Tibial artery (tissue), 4 donors: ENCODE results near the gene ARAP1.

ENCODE experiments used
- DNase-seq, 2 donors: peaks; one replicate each; pipeline ENCODE4 v3.0.0-alpha.2; 2019
- H3K27ac ChIP-seq, 2 donors: fragments of 200-600 bp; sonication (generic) in 1 of 2; 1 replicate in 1 of 2; 2 replicates in 1 of 2; pipeline ENCODE4 v1.5.1; 2018 to 2019; ENCODE audit warnings: mild to moderate bottlenecking in 1 of 2
- H3K27me3 ChIP-seq, 2 donors: fragments of 200-600 bp; sonication (generic) in 1 of 2; one replicate each; pipeline versions ENCODE4 v1.5.1 to v1.6.0; 2016 to 2019
- H3K36me3 ChIP-seq, 3 donors: fragments of 200-600 bp; sonication (generic) in 2 of 3; one replicate each; pipeline ENCODE4 v1.5.1; 2016 to 2019; ENCODE audit warnings: mild to moderate bottlenecking in 2 of 3
- H3K4me1 ChIP-seq, 4 donors: fragments of 200-600 bp; sonication (generic) in 2 of 4; 1 replicate in 3 of 4; 2 replicates in 1 of 4; pipeline ENCODE4 v1.5.1; 2016 to 2019
- H3K4me3 ChIP-seq, 2 donors: fragments of 200-600 bp; sonication (generic) in 1 of 2; 1 replicate in 1 of 2; 2 replicates in 1 of 2; pipeline ENCODE4 v1.5.1; 2018 to 2019; ENCODE audit warnings: mild to moderate bottlenecking in 2 of 2
- H3K9me3 ChIP-seq, 3 donors: fragments of 200-600 bp; sonication (generic) in 1 of 3; one replicate each; pipeline ENCODE4 v1.5.1; 2016 to 2019
- intact Hi-C: fragments of 100-400 bp; cut with DNase I; formaldehyde crosslinking; loops from one replicate; pipeline ENCODE4 v1.15.0; 2023; ENCODE audit warnings: low total_unique reads
- TF ChIP-seq, protein P1 (sequence below), 2 experiments: fragments of 200-600 bp in 1 of 2; fragments of 450-650 bp in 1 of 2; IDR thresholded peaks; one replicate each; pipeline ENCODE4 v1.5.1; 2017 to 2019; ENCODE audit warnings: antibody characterized with exemption in 2 of 2, mild to moderate bottlenecking in 1 of 2, moderate library complexity in 1 of 2

The ARAP1 gene

DNA sequence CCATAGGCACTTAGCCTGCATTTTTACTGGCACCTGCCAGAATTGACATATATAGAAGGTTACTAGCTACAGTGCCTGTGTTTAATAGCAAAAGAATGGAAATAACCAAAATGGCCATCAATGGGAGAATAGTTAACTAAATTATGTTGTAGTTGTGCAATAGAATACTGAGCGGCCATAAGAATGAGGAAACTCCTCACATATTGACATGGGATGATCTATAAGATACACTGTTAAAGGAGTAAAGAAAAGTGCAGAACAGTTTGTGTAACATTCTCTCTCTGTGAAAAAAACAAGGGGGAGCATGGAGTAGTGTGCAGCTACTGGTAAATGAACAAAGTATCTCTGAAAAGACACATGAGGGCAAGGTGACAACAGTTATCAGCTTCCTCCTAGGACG is 21.5 kb downstream of the ARAP1 start:
- TF ChIP-seq, protein P1, sequence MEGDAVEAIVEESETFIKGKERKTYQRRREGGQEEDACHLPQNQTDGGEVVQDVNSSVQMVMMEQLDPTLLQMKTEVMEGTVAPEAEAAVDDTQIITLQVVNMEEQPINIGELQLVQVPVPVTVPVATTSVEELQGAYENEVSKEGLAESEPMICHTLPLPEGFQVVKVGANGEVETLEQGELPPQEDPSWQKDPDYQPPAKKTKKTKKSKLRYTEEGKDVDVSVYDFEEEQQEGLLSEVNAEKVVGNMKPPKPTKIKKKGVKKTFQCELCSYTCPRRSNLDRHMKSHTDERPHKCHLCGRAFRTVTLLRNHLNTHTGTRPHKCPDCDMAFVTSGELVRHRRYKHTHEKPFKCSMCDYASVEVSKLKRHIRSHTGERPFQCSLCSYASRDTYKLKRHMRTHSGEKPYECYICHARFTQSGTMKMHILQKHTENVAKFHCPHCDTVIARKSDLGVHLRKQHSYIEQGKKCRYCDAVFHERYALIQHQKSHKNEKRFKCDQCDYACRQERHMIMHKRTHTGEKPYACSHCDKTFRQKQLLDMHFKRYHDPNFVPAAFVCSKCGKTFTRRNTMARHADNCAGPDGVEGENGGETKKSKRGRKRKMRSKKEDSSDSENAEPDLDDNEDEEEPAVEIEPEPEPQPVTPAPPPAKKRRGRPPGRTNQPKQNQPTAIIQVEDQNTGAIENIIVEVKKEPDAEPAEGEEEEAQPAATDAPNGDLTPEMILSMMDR (IDR thresholded peaks at IDR 0.05) = no peak
- H3K4me3 ChIP-seq = no peak overlapping the region
- H3K27me3 ChIP-seq = no peaks in the 10 kb centered on the region
- peaks cover 0 to 9% (median 0%) of the 10 kb centered on the region in 3 donors for H3K36me3 ChIP-seq
- no peaks in the 10 kb centered on the region for H3K9me3 ChIP-seq
- no peak for DNase-seq
- intact Hi-C loops = no loop called here
- no peaks in the 10 kb centered on the region for H3K4me1 ChIP-seq
- H3K27ac ChIP-seq = no peak overlapping the region

DNA sequence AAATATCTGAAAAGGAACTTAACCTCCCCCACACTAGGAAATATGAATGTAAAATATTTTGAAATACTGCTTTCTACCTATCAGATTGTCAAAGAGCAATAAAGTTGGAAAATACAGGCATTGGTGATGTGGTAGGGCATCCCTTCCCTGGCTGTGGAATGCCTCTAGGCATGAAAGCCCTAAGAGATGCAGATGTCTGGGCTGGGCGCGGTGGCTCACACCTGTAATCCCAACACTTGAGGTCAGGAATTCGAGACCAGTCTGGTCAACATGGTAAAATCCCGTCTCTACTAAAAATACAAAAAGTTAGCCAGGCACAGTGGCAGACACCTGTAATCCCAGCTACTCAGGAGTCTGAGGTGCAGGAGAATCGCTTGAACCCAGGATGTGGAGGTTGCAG is 22.0 kb downstream of the ARAP1 start:
- Histone ChIP-seq H3K27me3 (no peaks in the 10 kb centered on the region), H3K4me3 (no peak overlapping the region), H3K36me3 (peaks cover 0 to 9% (median 0%) of the 10 kb centered on the region in 3 donors), H3K27ac (no peak overlapping the region), H3K4me1 (peaks cover 0 to 3% (median 0%) of the 10 kb centered on the region in 4 donors), H3K9me3 (no peaks in the 10 kb centered on the region)
- no peak for DNase-seq
- TF ChIP-seq, protein P1 (IDR thresholded peaks at IDR 0.05) = no peak
- intact Hi-C loops = no loop called here

DNA sequence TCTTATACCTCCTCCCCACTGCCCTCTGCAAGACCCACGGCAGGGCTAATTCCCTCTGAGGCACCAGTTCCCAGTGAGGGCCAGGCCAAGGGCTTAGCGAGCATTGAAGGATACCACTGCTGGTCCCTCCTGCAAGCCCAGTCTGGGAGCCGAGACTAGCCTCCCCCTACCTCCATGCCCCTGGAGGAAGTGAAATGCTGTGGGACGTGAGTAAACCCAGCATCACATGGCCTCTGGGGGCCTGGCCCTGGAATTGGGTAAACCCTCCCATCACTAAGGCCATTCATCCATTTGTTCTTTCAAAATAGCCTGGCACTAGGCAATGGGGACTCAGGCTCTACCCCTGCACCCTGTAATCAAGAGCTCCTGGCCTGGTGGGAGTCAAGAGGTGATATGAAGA is 24.7 kb downstream of the ARAP1 start:
- peaks cover 0 to 9% (median 0%) of the 10 kb centered on the region in 3 donors for H3K36me3 ChIP-seq
- no peak overlapping the region for H3K27ac ChIP-seq
- TF ChIP-seq, protein P1 (IDR thresholded peaks at IDR 0.05) = no peak
- H3K9me3 ChIP-seq = no peaks in the 10 kb centered on the region
- H3K27me3 ChIP-seq = no peaks in the 10 kb centered on the region
- intact Hi-C loops = loop anchor here (5.0 kb wide), 1 partner anchor 450 kb away; no protein-coding TSS in a partner anchor
- peaks cover 0 to 16% (median 6%) of the 10 kb centered on the region in 4 donors for H3K4me1 ChIP-seq
- DNase-seq = no peak
- H3K4me3 ChIP-seq = no peak overlapping the region

DNA sequence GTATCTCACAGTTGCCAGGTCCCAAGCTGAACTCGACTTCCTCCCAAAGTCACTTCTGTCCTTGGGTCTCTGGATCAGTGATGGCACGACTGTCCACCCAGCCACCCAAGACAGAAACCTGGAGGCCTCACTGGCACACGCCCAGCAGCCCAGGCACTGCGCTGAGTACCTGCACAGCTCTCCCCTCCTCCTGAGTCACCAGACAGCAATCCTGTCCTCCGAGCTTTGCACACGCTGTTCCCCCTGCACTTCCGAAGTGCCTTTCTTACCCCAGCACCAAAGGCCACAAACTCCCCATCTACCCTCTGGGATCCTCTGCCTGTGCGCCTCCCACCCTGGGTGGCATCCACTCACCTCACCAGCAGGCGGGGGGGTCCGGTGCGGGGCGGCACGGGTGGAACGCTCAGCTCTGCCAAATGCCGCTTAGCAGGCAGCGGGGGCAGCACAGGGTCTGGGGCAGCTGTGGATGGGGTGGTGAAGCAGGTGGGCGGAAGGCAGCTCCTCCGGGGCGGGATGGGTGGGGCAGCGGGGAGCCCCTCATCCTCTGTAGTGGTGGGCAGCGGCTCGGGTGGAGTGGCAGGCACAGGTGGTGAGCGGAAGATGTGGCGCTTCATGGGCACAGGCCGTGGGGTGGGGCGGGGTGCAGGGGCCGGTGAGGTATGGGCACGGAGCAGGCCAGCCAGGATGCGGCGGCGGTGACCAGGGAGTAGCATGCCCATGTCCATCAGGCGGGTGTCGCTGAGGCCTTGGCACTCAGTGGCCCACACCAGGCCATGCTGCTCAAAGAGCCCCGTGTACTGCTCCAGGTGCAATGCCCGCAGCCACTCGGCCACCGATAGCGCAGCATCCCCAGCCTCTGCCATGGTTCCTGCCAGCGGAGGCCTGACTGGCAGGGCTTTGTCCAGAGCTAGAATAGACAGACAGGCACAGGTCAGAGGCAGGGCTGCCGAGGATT is 25.7 kb downstream of the ARAP1 start:
- TF ChIP-seq, protein P1 (IDR thresholded peaks at IDR 0.05) = no peak
- DNase-seq = no peak

DNA sequence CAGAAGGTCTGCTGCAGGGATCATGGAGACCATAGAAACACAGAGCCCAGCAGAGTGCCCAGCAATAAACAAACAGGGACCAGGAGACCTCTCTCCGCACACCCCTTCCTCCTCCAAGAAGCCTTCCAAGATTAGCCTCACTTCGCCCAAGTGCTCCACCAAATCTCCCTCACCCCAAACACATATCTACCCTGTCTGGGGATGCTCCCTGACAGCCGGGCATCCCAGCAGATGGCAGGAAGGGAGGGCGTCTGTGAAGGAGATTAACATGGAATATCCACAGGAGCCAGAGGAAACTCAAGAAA is 26.5 kb downstream of the ARAP1 start:
- Histone ChIP-seq H3K9me3 (no peaks in the 10 kb centered on the region), H3K36me3 (peaks cover 0 to 9% (median 0%) of the 10 kb centered on the region in 3 donors), H3K4me1 (peaks cover 0 to 27% (median 16%) of the 10 kb centered on the region in 4 donors), H3K27ac (peak overlapping the region in 1 of 2 donors; percentile 11), H3K27me3 (no peaks in the 10 kb centered on the region), H3K4me3 (no peak overlapping the region)
- TF ChIP-seq, protein P1 (IDR thresholded peaks at IDR 0.05) = no peak
- intact Hi-C loops = loop anchor here (5.0 kb wide), 1 partner anchor 452 kb away; no protein-coding TSS in a partner anchor
- no peak for DNase-seq

More for the DNA sequence above, 25.7 kb downstream of the ARAP1 start:
- Histone ChIP-seq H3K4me1 (peaks cover 0 to 18% (median 8%) of the 10 kb centered on the region in 4 donors), H3K9me3 (no peaks in the 10 kb centered on the region), H3K4me3 (no peak overlapping the region), H3K36me3 (peaks cover 0 to 9% (median 0%) of the 10 kb centered on the region in 3 donors), H3K27ac (no peak overlapping the region), H3K27me3 (no peaks in the 10 kb centered on the region)
- intact Hi-C loops = loop anchor here (5.0 kb wide), 1 partner anchor 451 kb away; no protein-coding TSS in a partner anchor
